ENCODE measurements around the gene ACSS2. TPM values are rescaled to one million over a fixed set of nuclear protein-coding genes. Genes with fewer than 3 reads are reported as not detected.

ACSS2 gene
- total and polyA plus RNA-seq, 10 of the 15 experiments (the other 5 are each of a cell fraction or from before 2014, with no cell fraction given), result 2.8 to 37.2 (median 24.2) TPM

GRCh38 chr20:34876406-34877282 is at the start of gene ACSS2 (continued):
- TF ChIP-seq RB1 (IDR thresholded peaks at IDR 0.05; ENCODE audit: borderline replicate concordance) (0 out of 2 replicates have a peak, but pooled peaks have one; percentile 37), ATF7 (IDR thresholded peaks at IDR 0.05; ENCODE audit: low read depth) (no peak), BCL11A (IDR thresholded peaks at IDR 0.05; ENCODE audit: low read depth, low read length) (no peak), MTA2 (IDR thresholded peaks at IDR 0.05; ENCODE audit: low read depth) (no peak), ZBED1 (IDR thresholded peaks at IDR 0.05; ENCODE audit: borderline replicate concordance) (no peak), ZBTB33 (IDR thresholded peaks at IDR 0.05) (no peak), MEF2A (IDR thresholded peaks at IDR 0.05; ENCODE audit: insufficient read depth, low read depth, low read length) (no peak), NRF1 (conservative IDR thresholded peaks at IDR 0.05; ENCODE audit: low read depth, low read length) (no peak), HDGF (IDR thresholded peaks at IDR 0.05) (no peak; the same call in 1 of the 2 replicates), PKNOX1 (IDR thresholded peaks at IDR 0.05) (0 out of 2 replicates have a peak, but pooled peaks have one; percentile 17), FOXM1 (IDR thresholded peaks at IDR 0.05; ENCODE audit: low read depth, low read length) (no peak), SMC3 (IDR thresholded peaks at IDR 0.05; ENCODE audit: borderline replicate concordance, low read length) (no peak), ZNF622 (IDR thresholded peaks at IDR 0.05) (no peak), YY1 (IDR thresholded peaks at IDR 0.05; ENCODE audit: low read depth, low read length) (0 out of 2 replicates have a peak, but pooled peaks have one; percentile 23), IKZF2 (IDR thresholded peaks at IDR 0.05) (0 out of 4 replicates have a peak, but pooled peaks have one; percentile 10 to 17), IKZF1 (conservative IDR thresholded peaks at IDR 0.05) (peak; percentile 73), SMARCA5 (IDR thresholded peaks at IDR 0.05) (0 out of 2 replicates have a peak, but pooled peaks have one; percentile 33), TARDBP (IDR thresholded peaks at IDR 0.05; ENCODE audit: borderline replicate concordance) (no peak), HDAC2 (IDR thresholded peaks at IDR 0.05) (no peak), HSF1 (IDR thresholded peaks at IDR 0.05; ENCODE audit: low read depth, low read length) (no peak), PAX5 (IDR thresholded peaks at IDR 0.05; ENCODE audit: borderline replicate concordance, low read depth, low read length) (no peak)
- TF ChIP-seq, protein P1, sequence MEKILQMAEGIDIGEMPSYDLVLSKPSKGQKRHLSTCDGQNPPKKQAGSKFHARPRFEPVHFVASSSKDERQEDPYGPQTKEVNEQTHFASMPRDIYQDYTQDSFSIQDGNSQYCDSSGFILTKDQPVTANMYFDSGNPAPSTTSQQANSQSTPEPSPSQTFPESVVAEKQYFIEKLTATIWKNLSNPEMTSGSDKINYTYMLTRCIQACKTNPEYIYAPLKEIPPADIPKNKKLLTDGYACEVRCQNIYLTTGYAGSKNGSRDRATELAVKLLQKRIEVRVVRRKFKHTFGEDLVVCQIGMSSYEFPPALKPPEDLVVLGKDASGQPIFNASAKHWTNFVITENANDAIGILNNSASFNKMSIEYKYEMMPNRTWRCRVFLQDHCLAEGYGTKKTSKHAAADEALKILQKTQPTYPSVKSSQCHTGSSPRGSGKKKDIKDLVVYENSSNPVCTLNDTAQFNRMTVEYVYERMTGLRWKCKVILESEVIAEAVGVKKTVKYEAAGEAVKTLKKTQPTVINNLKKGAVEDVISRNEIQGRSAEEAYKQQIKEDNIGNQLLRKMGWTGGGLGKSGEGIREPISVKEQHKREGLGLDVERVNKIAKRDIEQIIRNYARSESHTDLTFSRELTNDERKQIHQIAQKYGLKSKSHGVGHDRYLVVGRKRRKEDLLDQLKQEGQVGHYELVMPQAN (conservative IDR thresholded peaks at IDR 0.05), result 0 out of 2 replicates have a peak, but pooled peaks have one; percentile 52
- TF ChIP-seq, protein P2, sequence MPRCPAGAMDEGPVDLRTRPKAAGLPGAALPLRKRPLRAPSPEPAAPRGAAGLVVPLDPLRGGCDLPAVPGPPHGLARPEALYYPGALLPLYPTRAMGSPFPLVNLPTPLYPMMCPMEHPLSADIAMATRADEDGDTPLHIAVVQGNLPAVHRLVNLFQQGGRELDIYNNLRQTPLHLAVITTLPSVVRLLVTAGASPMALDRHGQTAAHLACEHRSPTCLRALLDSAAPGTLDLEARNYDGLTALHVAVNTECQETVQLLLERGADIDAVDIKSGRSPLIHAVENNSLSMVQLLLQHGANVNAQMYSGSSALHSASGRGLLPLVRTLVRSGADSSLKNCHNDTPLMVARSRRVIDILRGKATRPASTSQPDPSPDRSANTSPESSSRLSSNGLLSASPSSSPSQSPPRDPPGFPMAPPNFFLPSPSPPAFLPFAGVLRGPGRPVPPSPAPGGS (IDR thresholded peaks at IDR 0.05; ENCODE audit: borderline replicate concordance, insufficient read depth, low read depth, low read length, poor library complexity, severe bottlenecking), result no peak

Measured in GM12878 (cell line).